Ureter (tissue), 1 donor: Measurements from ENCODE around the gene TANGO2. TPM values are rescaled to one million over a fixed set of nuclear protein-coding genes. Genes with fewer than 3 reads are reported as not detected.

Experiments used
- DNase-seq: peaks from one replicate; pipeline ENCODE4 v3.0.0-alpha.2; 2020; ENCODE audit warnings: low spot score
- total RNA-seq: library from RNA; stranded (reverse); gene quantifications from one replicate; pipeline ENCODE4 v1.2.4, GENCODE V29; 2023
- donor health status: DM: yes; HTN: yes; CAD: no.

The TANGO2 gene
- total RNA-seq, 1 donor from 2014 or later: 28.8 TPM

DNA sequence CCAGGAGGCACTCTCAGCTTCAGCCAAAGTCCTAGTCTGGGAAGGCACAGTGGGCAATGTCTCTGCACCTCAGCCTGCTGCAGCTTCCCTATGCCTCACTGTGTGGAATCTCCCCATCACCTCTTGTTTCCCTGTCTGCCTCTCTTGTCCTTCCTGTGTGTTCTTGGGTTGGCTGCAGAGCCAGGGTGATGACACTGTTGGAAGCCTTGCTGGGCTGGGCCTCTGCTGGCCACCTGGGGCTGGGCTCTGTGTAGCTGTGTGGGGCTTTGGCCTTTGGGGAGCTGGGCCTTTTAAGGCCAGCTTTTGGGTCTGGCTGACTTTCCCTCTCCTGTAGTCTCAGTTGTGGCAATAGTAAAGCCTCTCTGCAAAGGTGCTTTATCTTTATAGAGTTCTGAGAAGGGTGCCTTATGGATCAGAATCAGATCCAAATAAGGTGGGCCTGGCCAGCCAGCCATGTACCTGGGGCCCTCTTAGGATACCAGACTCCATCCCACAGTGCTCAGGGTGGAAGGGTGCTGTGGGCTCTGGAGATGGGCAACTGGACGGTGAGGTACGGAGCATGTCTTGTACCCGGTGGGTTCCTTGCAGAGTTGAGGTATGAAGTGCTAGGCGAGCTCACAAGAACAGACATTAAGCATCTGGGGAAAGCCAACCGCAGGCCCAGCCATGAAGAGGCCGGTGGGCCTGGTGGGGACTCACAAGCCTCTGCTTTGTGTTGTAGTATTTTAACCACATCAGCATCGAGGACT, 84.7 kb downstream of the TANGO2 start:
- no peak for DNase-seq

DNA sequence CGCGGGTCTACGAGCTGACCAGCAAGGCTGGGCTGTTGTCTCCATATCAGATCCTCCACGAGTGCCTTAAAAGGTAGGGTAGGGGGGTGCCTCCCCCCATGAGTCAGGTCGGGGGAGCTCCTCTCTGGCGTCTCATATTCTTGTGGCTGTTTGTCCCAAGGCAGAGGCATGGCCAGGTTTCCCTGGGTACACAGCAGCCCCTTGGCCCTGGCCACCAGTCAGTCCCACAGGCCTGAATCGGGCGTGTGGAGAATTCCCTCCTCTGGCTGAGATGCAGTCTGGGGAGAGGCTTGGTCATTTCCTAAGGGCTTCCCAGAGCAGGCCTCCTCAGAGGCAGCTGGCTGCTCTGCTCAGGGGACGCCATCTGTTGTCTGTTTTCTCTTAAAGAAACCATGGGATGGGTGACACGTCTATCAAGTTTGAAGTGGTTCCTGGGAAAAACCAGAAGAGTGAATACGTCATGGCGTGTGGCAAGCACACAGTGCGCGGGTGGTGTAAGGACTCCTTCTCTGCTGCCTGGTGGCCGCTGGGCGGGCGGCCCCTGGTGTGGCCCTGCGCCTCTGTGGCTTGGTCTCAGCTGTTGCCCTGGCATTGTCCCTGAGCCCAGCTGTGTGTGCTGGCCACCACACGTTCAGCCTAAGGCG, 85.4 kb downstream of the TANGO2 start:
- DNase-seq: no peak

DNA sequence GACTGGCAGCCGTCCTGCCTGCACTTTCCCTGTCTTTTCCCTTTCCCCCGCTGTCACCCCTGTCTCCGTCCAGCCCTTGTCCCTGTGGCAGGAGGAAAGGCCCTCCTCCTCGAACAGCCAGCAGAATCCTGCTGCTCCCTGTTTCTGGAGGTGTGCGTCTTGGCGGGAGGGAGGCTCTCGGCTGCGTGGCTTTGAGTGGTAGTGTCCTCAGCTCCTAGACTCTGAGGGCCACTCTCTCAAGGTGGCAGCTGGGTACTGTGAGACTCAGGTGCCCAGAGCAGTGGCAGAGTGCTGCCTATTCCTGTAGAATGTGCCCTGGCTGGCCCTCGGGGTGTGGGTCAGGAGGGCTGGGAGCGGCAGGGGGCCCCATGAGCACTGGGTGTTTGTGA, 85.9 kb downstream of the TANGO2 start:
- DNase-seq: no peak

DNA sequence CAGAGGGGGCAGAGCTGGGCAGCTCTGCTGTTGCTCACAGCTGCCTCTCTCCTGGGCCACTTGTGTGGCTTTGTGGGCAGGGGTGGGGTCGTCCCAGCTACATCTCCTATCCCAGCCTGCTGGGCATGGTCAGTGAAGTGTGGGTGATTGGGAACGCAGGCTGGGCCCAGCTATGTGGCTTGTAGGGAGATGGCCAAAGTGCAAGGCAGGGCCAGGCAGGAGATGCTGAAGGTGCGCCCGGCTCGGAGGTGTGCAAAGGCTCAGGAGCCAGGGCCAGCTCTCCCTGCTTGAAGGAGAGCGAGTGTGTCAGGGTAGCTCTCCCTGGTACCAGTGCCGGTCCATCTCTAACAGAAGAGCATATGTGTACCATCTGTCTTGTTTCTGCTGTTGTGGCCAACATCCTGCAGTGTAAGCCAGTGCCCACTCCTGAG, 86.6 kb downstream of the TANGO2 start:
- DNase-seq: no peak

DNA sequence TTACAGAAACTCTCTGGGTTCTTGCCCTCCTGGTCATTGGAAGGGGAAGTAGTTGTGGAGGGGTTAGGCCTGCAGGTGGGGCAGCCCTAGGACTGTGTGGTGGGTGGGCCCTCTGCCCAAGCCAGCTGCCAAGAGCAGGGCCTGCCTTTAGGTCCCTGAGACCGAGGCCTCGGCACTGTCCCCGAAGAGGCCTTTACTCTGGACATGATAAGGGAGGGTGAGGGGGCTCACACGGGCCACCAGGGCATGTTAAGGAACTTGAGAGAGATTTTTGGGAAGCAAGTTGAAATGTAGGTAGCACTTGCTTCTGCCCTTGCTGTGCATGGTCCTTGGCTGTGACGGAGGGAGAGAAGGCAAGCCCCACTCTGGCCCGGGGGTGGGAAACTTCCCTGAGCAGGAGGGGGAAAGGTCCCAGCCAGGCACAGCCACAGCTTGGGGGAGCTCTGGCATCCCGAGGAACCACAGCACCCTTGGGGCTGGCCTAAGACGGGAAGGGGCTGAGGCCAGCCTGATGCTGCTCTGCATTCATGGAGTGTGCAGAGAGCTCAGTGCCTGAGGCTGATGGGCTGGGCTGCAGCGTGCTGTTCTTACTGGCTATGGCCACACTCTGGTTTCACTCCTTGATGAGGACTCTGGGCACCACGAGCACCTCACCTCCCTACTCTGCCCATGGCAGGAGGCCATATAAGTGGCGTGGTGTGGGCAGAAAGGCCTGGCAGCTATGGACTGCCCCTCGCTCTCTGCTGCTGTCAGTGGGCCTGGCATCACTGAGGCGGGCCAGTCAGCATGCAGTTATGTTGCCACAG, 87.2 kb downstream of the TANGO2 start:
- no peak for DNase-seq

DNA sequence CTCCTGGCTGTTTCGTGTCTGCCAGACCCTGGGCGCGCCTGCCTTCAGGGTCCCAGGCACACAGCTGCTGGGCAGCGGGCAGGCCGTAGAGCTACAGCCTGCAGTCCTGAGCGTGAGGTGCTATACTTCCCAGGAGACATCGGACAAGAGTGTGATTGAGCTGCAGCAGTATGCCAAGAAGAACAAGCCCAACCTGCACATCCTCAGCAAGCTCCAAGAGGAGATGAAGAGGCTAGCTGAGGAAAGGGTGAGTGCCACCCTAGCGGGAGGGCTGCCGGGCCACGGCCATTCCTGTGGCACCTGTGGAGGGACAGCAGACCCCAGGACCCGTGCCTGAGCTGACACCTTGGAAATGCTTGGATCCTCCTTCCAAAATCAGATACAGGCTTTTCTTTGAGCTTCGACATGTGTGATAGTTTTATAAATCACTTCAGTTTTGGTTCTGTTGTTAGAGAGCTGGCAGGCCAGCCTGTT, 87.9 kb downstream of the TANGO2 start:
- no peak for DNase-seq

DNA sequence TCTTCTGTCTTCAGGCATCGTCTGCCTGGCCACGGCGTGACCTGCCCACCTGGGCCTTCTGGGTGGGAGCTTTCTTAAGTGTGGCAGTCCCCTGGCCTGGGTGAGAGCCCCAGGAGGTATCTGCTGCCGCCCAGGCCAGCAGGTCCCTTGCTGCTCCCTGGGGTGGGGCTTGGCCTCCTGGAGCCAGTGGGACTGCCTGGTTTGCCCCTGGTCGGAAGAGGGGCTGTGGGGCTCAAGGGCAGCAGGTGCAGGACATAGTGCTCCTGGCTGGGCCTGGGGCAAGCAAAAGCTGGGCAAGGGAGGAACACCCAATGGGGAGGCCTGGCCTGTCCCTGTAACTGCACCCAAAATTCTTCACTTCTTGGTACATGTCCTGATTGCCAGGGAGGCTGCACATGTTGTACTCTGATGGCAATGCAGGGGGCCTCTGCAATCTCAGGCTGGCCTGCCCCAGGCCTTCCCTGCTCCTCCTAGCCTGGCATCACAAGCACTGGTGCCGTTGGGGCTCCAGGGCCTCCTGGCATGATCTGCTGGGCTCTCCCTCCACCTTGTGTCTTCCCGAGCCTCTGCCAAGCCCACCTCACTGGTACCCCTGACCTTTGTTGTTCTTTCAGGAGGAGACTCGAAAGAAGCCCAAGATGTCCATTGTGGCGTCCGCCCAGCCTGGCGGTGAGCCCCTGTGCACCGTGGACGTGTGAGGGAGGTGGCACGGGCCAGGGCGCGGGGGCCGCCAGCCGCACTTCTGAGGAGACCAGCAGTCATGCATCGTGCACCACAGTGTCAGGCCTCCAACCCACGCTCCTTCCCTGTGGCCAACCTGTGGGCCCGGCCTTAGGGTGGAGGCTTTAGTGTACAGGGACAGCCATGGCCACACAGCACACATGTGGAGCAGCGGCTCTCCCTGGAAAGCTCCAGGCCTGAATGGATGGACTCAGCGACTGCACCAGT, 88.8 kb downstream of the TANGO2 start:
- no peak for DNase-seq

DNA sequence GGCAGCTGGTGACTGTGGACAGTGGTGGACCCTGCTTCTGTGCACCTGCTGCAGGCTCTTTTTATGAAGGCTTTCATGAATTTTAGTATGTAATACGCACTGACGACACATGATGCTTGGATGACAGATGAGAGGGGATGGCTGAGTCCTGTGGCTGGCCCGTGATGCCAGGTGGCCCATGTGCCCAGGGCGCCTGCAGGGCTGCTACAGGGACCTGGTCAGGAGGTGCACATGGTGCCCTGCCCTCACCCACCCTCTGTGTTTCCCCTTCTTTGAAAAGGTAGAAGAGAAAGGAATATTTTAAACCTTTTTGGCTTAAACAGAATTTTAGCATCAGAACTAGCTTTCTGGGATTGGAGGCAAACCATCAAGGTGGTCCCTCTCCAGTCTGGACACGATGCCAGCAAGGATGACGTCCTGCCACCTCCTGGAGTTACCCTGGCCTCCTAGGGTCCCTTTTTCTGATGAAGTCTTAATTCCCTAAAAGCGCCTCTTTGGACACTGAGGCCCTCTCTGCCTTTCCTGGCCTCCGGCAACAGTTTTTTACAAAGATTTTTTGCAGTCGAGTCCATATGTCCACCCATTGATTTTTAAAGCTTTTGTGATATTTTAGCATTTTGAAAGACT, 89.6 kb downstream of the TANGO2 start:
- no peak for DNase-seq

DNA sequence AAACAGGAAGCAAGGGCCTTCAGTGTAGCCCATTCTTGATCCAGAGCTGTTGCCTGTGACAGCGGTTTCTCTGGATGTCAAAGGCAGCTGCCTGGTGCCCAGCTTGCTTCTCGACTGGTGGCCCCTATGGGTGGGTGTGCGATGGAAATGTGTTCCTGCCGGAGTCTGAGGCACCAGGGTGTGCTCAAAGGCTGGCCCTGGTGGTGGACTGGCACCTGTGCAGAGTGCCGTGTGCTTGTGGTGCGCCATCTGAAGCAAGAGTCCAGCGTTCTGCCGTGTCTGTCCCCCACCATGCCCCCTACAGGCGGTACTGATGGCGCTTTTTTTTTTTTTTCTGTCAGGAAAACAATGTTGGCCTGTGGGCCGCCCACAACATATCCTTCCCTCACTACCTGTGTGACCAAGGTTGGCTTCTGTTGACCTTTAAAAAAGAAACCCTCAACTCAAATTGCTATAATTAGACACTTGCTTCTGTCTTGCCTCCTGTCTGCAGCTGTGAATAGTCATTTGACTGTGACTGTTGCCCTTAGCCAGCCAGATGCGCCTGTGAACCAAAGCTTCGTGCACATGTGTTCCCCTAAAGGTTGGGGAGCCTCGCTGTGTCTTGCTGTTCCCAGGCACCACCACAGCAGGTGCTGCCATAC, 90.3 kb downstream of the TANGO2 start:
- no peak for DNase-seq

DNA sequence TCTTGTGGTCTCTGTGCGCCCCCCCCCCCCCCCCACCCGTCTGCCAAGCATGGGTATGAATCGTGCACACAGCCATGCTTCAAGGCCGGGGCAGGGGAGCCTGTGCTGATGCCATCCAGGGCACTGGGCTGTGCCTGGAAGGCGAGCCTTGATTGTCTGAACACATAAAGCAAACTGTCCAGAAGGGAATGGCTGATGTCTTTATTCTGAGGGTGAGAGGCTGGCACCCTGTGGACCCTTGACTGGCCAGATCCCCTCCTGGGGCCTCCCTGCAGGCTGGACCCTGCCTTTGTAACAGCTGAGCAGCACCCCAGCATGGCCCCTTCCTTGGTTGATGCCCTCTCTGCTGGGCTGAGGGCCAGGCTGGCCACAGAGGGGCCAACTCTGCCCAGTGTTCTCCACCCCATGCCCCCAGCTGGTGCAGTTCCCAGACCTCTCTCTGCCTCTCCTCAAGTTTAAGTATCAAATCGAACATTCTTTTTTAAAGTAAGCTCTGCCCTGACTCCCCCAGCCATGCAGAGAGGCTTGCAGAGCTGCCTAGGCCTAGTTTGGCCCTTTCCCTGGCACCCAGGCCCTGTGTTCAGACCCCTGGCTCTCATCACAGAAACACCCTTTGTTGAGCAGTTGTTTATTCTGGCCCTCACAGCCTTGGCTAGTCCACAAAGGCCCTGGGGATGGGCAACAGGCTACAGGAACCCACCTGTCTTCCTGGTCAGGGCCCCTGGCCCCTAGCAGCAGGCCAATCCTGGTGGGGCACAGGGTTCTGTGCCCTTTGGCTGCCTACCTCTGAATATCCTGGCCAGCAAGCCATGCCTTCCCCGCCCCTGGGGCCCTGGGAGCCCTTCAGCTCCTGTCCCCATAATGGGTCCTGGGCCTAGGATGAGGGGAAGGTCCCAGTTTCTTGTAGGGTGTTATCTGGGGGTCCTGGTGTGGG, 91.0 kb downstream of the TANGO2 start:
- DNase-seq: no peak

DNA sequence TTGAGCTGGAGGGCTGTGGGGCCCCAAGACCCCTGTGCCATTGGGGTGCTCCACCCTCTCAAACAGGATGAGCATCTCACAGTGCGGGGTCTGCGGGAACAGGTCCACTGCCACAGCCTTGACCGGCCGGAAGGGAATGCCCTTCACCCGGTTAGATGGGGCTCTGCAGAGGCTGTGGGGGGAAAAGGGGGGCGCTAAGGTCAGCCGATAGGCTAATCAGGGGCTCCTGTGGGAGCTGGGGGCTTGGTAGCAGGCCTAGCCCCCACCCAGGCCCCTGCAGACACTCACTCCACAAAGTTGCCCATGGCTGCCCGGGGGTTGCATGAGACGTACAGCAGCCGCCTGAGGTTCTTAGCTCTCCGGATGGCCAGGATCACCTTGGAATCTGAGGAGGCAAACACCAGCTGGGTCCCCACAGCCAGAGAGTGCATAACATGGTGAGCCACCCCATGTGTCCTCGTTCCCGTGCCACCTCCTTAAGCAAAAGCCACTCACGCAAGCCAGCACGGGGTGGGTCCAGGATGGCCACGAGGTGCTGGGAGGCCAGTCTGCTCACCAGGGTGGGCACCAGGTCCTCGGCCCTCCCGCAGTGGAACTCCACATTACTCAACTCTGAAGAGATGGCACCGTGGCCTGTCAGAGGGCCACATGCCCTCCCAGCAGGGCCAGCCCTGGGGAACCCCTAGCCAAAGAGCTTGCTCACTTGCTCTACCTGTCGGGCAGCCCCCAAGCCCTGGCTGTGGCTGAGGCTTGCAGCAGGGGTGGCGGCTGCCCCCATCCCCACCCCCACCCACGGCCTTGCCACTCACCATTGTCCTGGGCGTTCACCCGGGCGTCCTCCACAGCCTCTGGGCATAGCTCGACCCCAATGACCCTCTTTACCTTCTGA, 92.0 kb downstream of the TANGO2 start:
- no peak for DNase-seq

DNA sequence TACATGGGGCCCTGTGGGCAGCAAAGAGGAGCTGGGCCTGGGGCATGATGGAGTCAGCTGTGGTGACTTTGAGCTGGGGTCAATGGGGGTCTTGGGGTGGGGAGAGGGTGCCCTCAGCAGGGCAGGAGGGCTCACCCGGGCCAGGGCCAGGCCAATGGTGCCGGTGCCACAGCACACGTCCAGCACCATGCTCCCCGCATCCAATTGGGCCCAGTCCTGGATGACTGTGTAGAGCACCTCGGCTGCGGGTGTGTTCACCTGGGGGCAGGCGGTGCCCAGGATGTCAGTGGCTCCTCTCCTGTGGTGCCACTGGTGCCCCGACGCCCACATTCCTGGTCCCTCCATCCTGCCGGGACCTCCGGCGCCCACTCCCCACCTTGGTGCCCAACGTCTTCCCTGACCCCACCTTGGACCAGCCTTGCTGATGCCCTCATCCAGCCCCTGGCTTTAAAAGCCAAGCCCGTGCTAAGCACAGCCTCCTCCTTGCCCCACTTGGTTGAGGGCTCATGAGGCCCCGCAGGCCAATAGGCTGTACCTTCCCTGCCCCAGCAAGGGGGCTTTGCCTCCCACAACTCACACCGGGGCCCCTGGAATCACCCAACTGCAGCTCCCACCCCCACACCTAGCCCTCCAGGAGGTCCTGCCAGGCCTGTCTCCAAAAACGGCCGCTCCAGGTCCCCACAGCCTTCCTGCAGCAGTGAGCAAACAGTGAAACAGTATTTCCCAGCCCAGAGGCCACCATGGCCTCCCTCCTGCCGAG, 92.8 kb downstream of the TANGO2 start:
- no peak for DNase-seq

DNA sequence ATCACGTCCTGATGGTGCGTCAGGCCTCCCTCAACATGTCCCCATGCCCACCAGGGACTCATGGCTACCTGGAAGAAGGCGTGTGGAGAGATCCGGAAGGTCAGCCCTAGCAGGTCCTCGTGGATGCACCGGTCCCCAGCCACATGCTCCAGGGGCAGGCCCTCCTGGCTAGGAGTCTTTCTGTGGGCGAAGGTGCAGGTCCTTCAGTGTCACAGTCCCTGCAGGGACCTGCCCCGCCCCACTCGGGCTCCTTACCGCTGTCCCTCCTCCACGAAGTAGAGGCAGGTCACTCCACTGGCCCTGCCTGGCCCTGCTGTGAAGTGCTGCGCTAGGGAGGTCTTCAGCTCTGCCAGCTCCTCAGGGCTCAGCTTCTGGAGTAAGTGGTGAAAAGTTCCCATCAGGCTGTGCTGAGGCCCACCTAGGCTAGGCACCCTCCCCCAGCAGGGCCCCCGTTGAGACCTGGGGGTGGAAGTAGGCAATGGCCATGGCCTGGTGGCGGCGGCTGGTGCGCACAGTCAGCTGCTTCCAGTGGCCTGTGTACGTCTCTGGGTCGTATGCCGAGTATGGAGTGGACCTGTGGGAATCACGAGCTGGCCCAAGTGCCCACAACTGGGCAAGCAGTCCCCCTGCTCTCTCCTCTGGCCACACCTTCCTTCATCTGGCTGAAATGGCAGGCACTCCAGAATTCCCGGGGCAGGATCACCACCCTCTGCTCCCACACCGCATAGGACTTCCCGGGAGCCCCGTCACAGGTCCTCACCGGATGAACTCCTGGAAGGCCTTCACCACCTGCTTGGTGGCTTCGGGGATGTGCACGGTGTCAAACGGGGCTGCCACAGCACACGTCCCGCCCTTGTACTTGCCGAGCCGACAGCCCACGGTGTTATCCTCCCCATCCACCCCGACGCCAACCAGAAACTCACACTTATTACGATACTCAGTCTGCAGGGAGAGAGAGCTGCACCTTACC, 93.9 kb downstream of the TANGO2 start:
- no peak for DNase-seq

DNA sequence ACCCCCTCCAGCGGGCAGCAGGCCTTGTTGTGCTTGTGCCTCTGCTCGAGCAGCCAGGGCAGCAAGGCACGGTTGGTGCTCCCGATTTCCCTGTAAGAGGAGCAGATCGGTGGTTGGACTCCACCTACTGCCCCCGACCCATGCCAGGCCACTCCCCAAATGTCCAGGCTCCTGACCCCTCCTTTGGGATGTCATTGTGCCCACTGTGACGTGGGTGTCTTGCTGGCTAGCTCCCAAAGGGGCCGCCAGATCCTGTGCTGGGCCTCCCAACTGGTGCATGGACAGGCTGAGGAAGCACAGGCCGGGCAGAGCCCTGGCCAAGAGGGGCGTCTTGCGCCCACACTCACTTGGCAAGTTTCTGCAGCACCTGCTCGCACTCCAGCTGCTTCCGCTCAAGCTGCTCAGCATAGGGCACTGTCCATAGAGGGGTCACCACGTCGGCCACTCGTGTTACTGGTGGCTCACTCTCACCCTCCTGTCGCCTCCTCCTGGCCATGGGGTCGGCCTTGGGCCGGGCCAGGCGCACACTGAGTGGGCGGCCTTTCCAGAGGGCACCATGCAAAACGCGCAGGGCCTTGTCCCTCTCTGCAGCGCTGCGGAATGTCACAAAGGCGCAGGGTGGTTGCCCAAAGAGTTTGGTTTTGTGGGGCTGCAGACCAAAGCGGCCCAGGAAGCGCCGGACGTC, 94.9 kb downstream of the TANGO2 start, which contains the start of gene RANBP1:
RANBP1 (plus strand) TSS at position 414 of the 685 bp plus-strand sequence; CDS start at position 495, 81 bp downstream.
- DNase-seq: no peak

DNA sequence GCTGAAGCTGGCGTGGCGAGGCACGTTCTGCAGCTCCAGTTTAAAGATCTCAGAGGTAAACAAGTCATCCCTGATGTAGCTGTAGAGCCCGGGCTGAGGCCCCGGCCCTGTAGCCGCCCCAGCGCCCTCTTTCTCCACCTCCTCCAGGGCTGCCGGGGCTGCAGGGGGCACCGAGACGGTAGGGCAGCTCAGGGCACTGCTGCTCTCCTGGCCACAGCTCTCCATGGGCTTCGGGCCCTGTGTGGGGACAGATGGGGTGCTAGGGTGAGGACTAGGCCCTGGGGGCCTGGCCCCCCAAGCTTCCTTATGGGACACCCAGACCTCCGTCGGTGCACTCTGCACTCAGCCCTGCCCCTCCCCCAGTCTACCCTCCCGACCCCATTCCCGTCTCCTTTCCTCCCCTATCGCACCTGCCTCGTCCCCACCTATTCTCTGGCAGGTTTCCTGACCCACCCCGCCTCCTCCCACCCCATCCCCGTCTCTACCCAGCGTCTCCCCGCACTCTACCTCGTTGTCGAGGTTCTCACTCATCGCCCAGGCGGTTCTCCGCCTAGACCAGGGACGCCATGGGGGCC, 95.6 kb downstream of the TANGO2 start:
- no peak for DNase-seq
